Small intestine (tissue), 7 donors: Measurements from ENCODE around the gene TCF25. TPM values are rescaled to one million over a fixed set of nuclear protein-coding genes. Genes with fewer than 3 reads are reported as not detected.
A peak's percentile ranks its signal among the peaks of the same experiment; 100 is the strongest.

Source experiments
- DNase-seq, 2 donors: peaks; one replicate each; pipeline versions ENCODE4 v3.0.0 to v3.0.0-alpha.2; 2013
- FAIRE-seq: peaks from 2 replicates; lab custom pipeline; 2012; peaks lifted over from hg19 to GRCh38; lab: Jason Lieb, UNC
- H3K27ac ChIP-seq, 3 donors: one replicate each; pipeline ENCODE4 v1.5.1; 2013; ENCODE audit warnings: low read length in 2 of 3, mild to moderate bottlenecking in 2 of 3, control low read depth in 1 of 3, inconsistent platforms in 1 of 3, low read depth in 1 of 3, moderate library complexity in 1 of 3
- H3K27me3 ChIP-seq, 3 donors: one replicate each; pipeline ENCODE4 v1.6.1; 2013; ENCODE audit warnings: low read length in 3 of 3, inconsistent platforms in 1 of 3; ENCODE audit not compliant: control insufficient read depth in 3 of 3, insufficient read depth in 3 of 3
- H3K36me3 ChIP-seq, 3 donors: one replicate each; pipeline ENCODE4 v1.6.1; 2013; ENCODE audit warnings: low read length in 3 of 3, inconsistent platforms in 1 of 3, low read depth in 1 of 3, mild to moderate bottlenecking in 1 of 3, moderate library complexity in 1 of 3; ENCODE audit not compliant: control insufficient read depth in 3 of 3, insufficient read depth in 2 of 3
- H3K4me1 ChIP-seq, 3 donors: one replicate each; pipeline ENCODE4 v1.6.1; 2013; ENCODE audit warnings: low read length in 2 of 3, inconsistent platforms in 1 of 3, low read depth in 1 of 3, mild to moderate bottlenecking in 1 of 3, moderate library complexity in 1 of 3; ENCODE audit not compliant: control insufficient read depth in 3 of 3, insufficient read depth in 2 of 3
- H3K4me3 ChIP-seq, 3 donors: one replicate each; pipeline ENCODE4 v1.5.1; 2013; ENCODE audit warnings: low read length in 3 of 3, control low read depth in 1 of 3, inconsistent platforms in 1 of 3, low read depth in 1 of 3, mild to moderate bottlenecking in 1 of 3, moderate library complexity in 1 of 3
- H3K9me3 ChIP-seq, 2 donors: one replicate each; pipeline ENCODE4 v1.6.1; 2013; ENCODE audit warnings: low read depth in 1 of 2, low read length in 1 of 2; ENCODE audit not compliant: control insufficient read depth in 2 of 2, insufficient read depth in 1 of 2
- WGBS, 3 donors: extraction: QIAGEN DNeasy Blood & Tissue Kit; methylation state at CpG; one replicate each; pipeline ENCODE4 v1.1.7; 2013; 5-methylcytosine and 5-hydroxymethylcytosine counted together
- polyA plus RNA-seq, 4 donors: library from polyadenylated mRNA; stranded (reverse) in 3 of 4; unstranded in 1 of 4; fragments of 200-250 nt in 3 of 4; fragments of 120-200 nt in 1 of 4; gene quantifications; one replicate each; pipeline versions ENCODE4 v1.2.1 to v1.2.3, GENCODE V29; 2013
- donor health status: healthy with polysubstance abuse.
- donor health status: control.
- donor health status: control.
- donor health status: Bipolar disorder and iron deficiency.
- donor health status: healthy.

The TCF25 gene
- polyA plus RNA-seq, 4 donors = 123 to 356 (median 167) TPM

GRCh38 chr16:89853306-89853993, 19.9 kb upstream of the TCF25 start:
- Histone ChIP-seq H3K9me3 (no peaks in the 10 kb centered on the region), H3K4me1 (peaks cover 0 to 2% (median 0%) of the 10 kb centered on the region in 3 donors), H3K27me3 (no peaks in the 10 kb centered on the region), H3K27ac (peak overlapping the region in 2 of 3 donors; percentile 73 to 84), H3K36me3 (peaks cover 0 to 80% (median 4%) of the 10 kb centered on the region in 3 donors), H3K4me3 (no peak overlapping the region)
- 32 to 65% (median 46%) methylated on average over 21 of the region's 21 CpGs for WGBS, 3 donors
- DNase-seq = peak in 1 of 2 donors; percentile 93
- no peak for FAIRE-seq

- peaks cover 0 to 84% (median 4%) of the 10 kb centered on the region in 3 donors for H3K36me3 ChIP-seq
- no peak overlapping the region for H3K27ac ChIP-seq
- peaks cover 0 to 2% (median 0%) of the 10 kb centered on the region in 3 donors for H3K4me1 ChIP-seq
- 79 to 88% (median 86%) methylated on average over 20 to 26 of the region's 26 CpGs for WGBS, 3 donors
- no peaks in the 10 kb centered on the region for H3K27me3 ChIP-seq
- no peaks in the 10 kb centered on the region for H3K9me3 ChIP-seq
- no peak for FAIRE-seq
- no peak overlapping the region for H3K4me3 ChIP-seq
- DNase-seq = no peak
Measured at GRCh38 chr16:89855301-89855945, 18.0 kb upstream of the TCF25 start.

GRCh38 chr16:89855986-89856385, 17.4 kb upstream of the TCF25 start:
- H3K4me3 ChIP-seq = no peak overlapping the region
- WGBS, 3 donors = 86 to 95% (median 88%) methylated on average over 17 to 22 of the region's 22 CpGs
- peaks cover 0 to 2% (median 0%) of the 10 kb centered on the region in 3 donors for H3K4me1 ChIP-seq
- H3K9me3 ChIP-seq = no peaks in the 10 kb centered on the region
- H3K36me3 ChIP-seq = peaks cover 0 to 84% (median 4%) of the 10 kb centered on the region in 3 donors
- no peak overlapping the region for H3K27ac ChIP-seq
- FAIRE-seq (no peak), DNase-seq (no peak)
- no peaks in the 10 kb centered on the region for H3K27me3 ChIP-seq

DNA sequence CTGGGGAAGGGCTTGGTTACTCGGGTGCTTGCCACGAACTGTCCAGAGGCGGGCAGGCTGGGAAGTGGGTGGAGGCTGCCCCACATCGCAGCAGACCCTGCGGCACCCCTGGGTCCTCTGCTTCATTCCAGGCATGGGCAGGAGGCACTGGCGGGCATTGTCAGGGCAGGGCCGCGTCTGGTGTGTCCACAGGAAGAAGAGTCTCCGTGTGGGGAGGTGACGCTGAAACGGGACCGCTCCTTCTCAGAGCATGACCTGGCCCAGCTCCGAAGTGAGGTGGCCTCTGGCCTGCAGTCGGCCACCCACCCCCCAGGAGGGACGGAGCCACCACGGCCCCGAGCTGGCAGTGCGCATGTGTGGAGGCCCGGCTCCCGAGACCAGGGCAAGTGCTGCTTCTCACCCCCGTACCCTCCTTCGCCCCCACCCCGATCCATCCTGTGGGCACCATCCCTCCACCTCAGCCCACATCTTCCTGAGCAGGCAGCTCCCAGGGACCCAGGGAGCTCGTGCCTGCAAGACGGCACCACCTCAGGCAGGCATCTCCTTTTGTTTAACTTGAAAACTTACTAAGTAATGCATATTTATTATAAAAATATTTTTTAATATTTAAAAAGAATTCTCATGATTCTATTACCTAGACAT, 14.3 kb upstream of the TCF25 start:
- Histone ChIP-seq H3K36me3 (peaks cover 2 to 92% (median 4%) of the 10 kb centered on the region in 3 donors), H3K27ac (no peak overlapping the region), H3K27me3 (no peaks in the 10 kb centered on the region), H3K4me1 (no peaks in the 10 kb centered on the region), H3K9me3 (no peaks in the 10 kb centered on the region), H3K4me3 (no peak overlapping the region)
- 88 to 93% (median 93%) methylated on average over 21 to 25 of the region's 25 CpGs for WGBS, 3 donors
- FAIRE-seq (no peak), DNase-seq (no peak)

- 85 to 93% (median 89%) methylated on average over 16 of the region's 16 CpGs for WGBS, 3 donors
- DNase-seq (no peak), FAIRE-seq (no peak)
- no peaks in the 10 kb centered on the region for H3K27me3 ChIP-seq
- H3K4me3 ChIP-seq = no peak overlapping the region
- no peak overlapping the region for H3K27ac ChIP-seq
- no peaks in the 10 kb centered on the region for H3K9me3 ChIP-seq
- peaks cover 4 to 91% (median 4%) of the 10 kb centered on the region in 3 donors for H3K36me3 ChIP-seq
- H3K4me1 ChIP-seq = no peaks in the 10 kb centered on the region
Measured at GRCh38 chr16:89859615-89860007, 13.8 kb upstream of the TCF25 start.

DNA sequence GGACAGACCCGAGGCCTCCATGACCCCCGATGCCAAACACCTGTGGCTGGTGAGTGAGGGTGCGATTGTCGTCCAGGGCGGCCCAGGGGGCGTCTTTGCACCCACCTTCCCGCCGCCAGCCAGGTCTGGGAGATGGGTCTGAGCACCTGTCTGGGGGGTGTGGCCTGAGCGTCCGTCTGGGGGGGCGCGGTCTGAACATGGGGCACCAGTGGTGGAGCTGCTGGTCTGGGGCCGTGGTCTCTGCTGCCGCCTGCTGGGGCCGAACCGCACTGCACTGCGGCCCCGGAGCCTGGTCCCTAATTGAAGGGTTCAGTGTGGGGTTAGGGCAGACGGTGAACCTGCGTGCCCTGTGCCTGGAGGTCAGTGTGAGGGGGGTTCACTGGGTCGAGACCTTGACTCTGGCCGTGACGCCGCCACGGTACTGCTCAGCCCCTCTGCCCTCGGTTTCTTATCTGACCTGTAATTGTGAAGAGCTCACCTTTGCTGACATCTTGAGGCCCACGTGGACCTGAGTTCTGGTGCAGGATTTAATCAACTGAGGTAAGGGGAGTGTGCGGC, 12.6 kb upstream of the TCF25 start:
- no peaks in the 10 kb centered on the region for H3K4me1 ChIP-seq
- no peak overlapping the region for H3K27ac ChIP-seq
- no peaks in the 10 kb centered on the region for H3K9me3 ChIP-seq
- WGBS, 3 donors = 28 to 37% (median 33%) methylated on average over 22 to 28 of the region's 28 CpGs
- H3K36me3 ChIP-seq = peaks cover 3 to 88% (median 4%) of the 10 kb centered on the region in 3 donors
- no peak for FAIRE-seq
- H3K27me3 ChIP-seq = no peaks in the 10 kb centered on the region
- peak; percentile 54 to 75 for DNase-seq
- no peak overlapping the region for H3K4me3 ChIP-seq

DNA sequence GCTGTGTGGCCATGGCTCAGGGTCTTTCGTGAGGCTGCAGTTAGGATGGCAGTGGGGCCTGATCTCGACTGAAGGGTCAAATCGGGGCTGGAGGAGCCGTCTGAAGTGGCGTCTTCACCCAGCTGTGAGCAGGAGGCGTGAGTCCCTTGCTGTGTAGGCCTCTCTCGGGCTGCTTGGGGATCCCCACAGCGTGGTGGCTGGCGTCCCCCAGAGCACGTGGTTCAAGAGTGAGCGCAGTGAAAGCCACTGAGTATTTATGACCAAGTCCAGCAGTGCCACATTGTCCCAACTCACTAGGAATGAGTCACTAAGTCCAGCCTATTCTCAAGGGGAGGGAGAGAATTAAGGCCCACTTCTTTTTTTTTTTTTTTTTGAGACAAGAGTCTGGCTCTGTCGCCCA, 11.7 kb upstream of the TCF25 start:
- H3K9me3 ChIP-seq = no peaks in the 10 kb centered on the region
- no peaks in the 10 kb centered on the region for H3K27me3 ChIP-seq
- DNase-seq = no peak
- WGBS, 3 donors = 88 to 94% (median 93%) methylated on average over 11 to 12 of the region's 12 CpGs
- H3K27ac ChIP-seq = no peak overlapping the region
- no peaks in the 10 kb centered on the region for H3K4me1 ChIP-seq
- no peak for FAIRE-seq
- H3K36me3 ChIP-seq = peaks cover 0 to 84% (median 4%) of the 10 kb centered on the region in 3 donors
- H3K4me3 ChIP-seq = no peak overlapping the region

DNA sequence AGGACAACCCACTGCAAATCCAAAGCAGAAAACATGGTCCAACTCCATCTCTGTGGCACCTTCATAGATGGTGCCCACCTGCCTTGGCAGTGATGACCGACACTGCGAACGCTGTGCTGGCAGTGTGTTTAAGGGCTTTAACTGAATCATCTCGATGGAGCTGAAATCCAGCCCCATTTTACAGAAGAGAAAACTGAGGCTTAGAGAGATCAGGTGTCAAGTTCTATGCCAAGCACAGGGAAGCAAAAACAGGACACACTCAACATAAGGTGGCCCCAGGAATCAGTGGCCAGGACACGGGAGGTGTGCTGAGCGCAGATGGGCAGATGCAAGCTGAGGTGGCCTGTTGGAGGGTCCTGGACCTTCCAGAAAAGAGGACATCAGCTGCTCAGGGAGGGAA, 10.7 kb upstream of the TCF25 start:
- no peak for DNase-seq

More for the DNA sequence above, 10.7 kb upstream of the TCF25 start:
- Histone ChIP-seq H3K27ac (no peak overlapping the region), H3K4me3 (no peak overlapping the region), H3K4me1 (no peaks in the 10 kb centered on the region), H3K27me3 (no peaks in the 10 kb centered on the region), H3K36me3 (peaks cover 0 to 85% (median 4%) of the 10 kb centered on the region in 3 donors), H3K9me3 (peaks cover 0 to 6% of the 10 kb centered on the region in 2 donors)
- 95 to 97% (median 95%) methylated on average over 6 of the region's 6 CpGs for WGBS, 3 donors
- no peak for FAIRE-seq
